IMR-90 (cell line): Measurements from ENCODE around the gene GNAT2.

Experiments used
- CEBPB ChIP-seq: IDR thresholded peaks from 2 replicates; pipeline ENCODE4 v1.6.1; 2012; ENCODE audit warnings: low read depth, low read length, improper control_type of control experiment
- CTCF ChIP-seq: conservative IDR thresholded peaks from 2 replicates; pipeline ENCODE4 v1.5.1; 2012; ENCODE audit warnings: mild to moderate bottlenecking, low read depth, low read length, improper control_type of control experiment
- NFE2L2 ChIP-seq: fragments of 150-350 bp; IDR thresholded peaks from 2 replicates; pipeline ENCODE4 v1.6.1; 2016; ENCODE audit warnings: low read depth, mild to moderate bottlenecking, low read length
- POLR2A ChIP-seq: IDR thresholded peaks from 2 replicates; pipeline ENCODE4 v1.6.1; 2012; ENCODE audit warnings: mild to moderate bottlenecking, low read depth, low read length
- RAD21 ChIP-seq: IDR thresholded peaks from 2 replicates; pipeline ENCODE4 v1.6.1; 2012; ENCODE audit warnings: low read length, improper control_type of control experiment
- RCOR1 ChIP-seq: IDR thresholded peaks from 2 replicates; pipeline ENCODE4 v1.6.1; 2012; ENCODE audit warnings: mild to moderate bottlenecking, low read length, improper control_type of control experiment; ENCODE audit not compliant: insufficient replicate concordance

- no peak for TF ChIP-seq POLR2A
- TF ChIP-seq CTCF, result no peak
- no peak for TF ChIP-seq CEBPB
- no peak for TF ChIP-seq RCOR1
- no peak for TF ChIP-seq RAD21
- no peak for TF ChIP-seq NFE2L2
Measured at GRCh38 chr1:109611308-109611990, 8.0 kb downstream of the GNAT2 start.
